GM18909 (cell line): ENCODE measurements around the gene RORC.
A peak's percentile ranks its signal among the peaks of the same experiment; 100 is the strongest.

Experiments
- ATAC-seq: cut with Tn5 transposase; IDR thresholded peaks from one replicate; pipeline ENCODE4 v1.9.1; 2021; ENCODE audit warnings: mild to moderate bottlenecking; ENCODE audit not compliant: unreplicated experiment, poor library complexity

Gene RORC

DNA sequence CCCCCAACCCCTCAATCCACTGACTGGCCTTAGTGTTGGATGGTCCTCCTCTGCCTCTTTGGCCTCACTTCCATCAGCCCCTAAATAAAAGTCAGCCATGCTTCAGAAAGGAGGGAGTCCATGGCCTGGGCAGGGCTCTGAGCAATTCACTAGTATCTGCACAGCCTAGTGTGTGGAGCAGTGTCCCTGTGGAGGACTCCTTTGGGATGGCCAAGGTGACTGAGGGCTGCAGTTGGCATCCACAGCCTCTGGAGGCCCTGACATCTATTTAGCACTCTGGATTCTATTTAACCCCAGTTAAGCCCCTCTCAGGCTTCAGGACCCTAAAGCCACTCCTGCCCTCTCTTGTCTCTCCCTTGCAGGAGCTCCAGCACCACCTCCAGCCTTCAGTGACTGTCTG is 18.3 kb upstream of the RORC start:
- ATAC-seq = no peak

DNA sequence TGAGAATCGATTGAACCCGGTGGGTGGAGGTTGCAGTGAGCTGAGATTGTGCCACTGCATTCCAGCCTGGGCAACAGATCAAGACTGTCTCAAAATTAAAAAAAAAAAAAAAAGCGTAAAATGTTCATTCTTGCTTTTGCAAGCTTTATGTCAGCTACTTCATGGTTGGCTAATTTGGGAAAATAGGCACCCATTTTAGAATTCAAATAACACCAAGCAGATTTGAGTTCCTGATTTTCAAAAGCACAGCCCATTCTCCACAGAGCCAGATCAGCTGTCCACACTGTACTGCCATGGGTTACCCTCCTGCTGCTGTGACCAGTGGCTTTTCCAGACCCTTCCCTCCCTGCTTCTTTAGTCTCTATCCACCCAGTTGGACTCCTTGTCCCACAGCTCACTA is 17.5 kb upstream of the RORC start:
- ATAC-seq = no peak

DNA sequence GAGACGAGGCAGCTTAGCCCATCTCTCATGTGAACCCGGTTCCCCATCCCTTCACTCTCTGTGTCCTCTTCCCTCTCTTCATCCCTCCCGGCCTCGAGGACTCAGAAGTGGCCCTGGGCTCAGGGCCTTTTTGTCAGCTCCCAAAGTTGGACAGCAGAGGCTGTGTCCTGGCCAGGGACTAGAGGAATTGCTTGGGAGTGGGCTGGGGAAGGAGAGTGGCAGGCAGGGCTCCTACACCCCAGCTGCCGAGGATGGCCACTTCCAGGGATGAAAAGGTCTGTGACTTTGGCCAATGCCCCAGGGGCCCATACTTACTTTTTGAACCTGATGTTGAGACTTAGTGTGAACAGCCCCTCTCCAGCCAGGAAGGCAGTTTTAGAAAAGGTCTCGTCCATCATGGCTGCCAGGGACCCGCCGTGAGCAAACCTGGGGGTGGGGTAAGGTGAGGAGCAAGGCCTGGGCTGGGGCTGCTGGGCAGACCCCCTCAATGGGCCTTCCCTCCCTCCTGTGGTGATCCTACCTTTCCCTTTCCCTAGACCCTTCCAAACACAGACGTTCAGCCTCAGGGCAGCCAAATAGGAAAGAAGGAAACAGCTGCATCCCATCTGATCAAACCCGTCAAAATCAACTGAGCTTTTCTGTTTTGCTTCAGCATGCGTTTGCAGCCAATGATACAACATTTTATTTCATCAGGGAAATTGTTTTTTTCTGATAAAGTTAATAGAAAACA is 16.4 kb upstream of the RORC start:
- ATAC-seq = no peak

DNA sequence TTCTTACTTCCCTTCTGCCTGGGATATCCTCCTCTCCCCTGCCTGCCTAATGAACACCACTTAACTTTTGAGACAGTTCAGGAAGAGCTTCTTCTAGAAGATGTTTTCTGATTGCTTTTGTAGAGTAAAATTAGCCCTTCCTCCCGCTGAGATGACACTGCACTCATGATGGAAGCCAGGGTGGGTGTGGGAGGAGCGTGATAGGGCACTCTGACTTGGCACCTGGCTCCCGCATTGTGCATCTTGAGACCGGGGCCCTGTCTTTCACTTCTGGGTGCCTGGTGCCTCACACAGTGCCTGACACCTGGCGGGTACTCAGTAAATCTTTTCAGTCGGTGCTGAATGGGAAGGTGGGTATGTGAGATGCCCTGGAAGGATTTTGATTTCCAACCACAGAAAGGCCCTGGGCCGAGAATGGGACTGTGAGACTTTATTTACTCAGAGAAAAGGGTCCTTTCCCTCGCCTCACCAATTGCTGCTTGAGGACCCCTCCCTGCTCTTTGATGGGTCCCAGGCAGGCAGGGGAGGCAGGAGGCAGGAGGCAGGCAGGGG is 15.2 kb upstream of the RORC start:
- no peak for ATAC-seq

DNA sequence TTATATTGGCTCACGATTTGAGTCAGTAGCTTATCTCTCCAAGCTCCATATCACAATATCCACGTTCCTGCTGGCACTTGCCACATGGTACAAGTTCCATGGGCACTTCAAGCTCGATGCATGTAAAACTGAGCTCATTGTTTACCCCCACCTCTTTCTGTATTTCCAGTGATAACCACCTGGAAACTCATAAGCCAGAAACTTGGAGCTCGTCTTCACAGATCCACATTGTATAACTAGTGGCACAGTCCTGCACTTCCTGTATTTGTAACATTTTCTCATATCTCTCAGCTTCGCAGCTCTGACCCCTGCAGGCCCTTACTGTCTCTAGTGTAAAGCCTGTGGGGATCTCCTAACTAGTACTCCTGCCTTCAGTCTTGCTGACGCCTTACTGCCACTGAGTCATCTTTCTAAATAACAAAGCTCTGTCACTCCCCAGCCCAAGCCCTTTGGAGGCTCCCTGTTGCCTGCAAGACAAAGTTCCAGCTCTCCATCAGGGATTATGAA is 14.5 kb upstream of the RORC start:
- no peak for ATAC-seq

DNA sequence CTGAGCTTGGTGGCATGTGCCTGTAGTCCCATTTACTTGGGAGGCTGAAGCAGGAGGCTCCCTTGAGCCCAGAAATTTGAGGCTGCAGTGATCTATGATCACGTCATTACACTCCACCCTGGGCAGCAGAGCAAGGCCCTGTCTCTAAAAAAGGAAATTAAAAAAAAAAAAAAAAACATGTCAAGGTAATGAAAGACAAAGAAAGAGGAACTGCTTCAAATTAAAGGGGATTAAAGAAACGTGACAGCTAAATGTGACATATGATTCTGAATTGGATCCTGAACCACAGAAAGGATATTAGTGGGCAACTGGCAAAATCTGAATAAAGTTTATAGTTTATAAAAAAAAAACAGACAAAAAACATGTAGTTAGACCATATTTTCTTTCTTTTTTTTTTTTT is 11.8 kb upstream of the RORC start:
- no peak for ATAC-seq

DNA sequence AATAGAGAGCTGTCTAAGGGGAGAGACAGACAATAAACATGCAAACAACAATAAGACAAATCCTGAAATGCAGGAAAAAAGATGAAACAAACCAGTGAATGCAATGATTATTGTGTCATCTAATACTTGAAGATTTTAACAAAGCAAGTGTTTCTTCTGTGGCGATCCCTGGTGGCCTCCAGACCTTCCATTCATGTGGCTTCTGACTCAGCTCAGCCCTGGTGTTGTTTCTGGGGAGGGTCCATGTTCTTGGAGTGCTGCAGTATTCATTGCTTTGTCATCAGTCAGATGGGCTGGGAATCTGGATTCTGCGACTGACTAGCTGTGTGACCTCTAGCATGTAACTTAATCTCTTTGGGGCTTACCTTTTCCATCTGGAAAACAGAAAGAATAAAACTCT is 9.5 kb upstream of the RORC start:
- no peak for ATAC-seq

DNA sequence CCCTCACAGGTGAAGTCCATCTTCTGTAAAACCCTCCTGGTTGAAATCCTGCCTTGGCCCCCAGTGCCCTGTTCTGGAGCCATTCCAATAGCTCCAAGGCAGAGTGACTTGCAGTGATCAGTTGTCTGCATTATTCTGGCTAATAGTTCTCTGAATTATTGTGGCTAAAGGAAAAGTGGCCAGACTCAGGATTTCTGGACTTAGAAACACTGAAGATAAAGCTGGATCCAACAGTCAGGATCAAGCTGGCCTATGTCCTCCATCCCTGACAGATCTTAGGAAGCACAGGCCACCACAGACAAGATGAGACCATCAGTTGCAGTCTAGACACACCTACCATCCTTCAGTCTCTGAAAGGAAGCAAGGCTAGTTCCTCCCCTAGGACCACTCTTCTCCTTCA is 8.8 kb upstream of the RORC start:
- no peak for ATAC-seq

DNA sequence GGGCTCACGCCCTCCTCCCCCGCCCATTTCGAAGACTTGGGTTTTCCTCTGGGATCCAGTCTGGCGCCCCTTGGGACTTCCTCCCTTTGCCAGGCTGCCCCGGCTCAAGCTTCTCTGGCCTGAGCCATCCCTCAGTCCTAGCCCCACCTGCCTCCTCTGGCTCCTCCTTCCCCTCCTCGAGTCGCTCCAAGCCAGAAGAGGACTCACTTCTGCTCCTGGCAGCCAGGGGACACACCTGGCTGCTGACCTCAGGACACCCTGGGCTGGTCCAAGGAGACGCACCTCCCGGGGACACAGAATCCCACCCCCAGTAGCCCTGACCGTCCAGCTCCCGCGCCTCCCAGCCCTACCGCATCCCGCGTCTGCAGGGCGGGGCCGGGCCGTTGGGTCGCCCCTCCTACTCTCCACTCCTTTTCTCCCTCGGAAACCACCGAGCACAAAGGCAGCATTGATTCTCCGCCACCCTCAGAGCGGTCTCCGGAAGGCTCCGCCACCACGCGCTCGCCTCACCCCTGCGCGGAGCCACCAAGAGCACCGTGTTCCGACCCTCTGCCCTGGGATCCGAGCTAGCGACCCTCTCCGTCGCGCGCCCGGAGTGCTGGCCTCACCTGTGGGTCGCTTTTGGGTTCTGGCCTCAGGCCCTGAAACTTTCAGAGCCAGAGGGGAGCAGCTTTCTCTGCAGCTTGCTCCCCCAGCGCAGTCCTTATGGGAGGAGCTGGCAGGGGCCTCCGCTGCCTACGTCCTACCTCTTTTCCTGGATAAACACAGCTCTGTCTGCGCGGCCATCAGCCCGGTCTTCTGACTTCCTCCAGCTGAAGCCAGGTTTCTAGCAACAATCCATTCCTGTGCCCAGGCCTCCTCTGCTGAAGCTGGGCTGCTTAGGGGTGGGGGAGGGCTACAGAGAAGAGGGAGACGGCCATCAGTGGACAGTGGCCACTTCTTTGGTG is 8.1 kb upstream of the RORC start, which contains the start of gene C2CD4D:
Gene C2CD4D (minus strand): TSS at position 364 of the 947 bp plus-strand sequence. CDS start 831 bp downstream, outside the sequence.
- ATAC-seq = peak; percentile 57

DNA sequence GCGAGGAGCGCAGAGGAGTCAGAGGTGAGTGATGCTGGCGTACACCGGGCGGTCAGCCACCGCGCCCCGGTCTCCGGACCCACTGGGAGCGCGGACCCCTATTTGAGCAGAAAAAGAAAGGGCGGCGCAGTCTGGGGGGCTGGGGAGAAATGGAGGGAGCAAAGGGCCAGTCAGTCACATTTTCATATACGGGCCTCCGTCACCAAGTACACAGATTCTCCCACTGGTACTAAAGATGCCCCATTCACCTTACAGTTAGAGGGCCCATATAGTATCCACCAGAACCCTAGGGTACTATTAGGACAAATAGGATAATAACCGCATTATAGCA is 7.4 kb upstream of the RORC start:
- ATAC-seq = no peak

DNA sequence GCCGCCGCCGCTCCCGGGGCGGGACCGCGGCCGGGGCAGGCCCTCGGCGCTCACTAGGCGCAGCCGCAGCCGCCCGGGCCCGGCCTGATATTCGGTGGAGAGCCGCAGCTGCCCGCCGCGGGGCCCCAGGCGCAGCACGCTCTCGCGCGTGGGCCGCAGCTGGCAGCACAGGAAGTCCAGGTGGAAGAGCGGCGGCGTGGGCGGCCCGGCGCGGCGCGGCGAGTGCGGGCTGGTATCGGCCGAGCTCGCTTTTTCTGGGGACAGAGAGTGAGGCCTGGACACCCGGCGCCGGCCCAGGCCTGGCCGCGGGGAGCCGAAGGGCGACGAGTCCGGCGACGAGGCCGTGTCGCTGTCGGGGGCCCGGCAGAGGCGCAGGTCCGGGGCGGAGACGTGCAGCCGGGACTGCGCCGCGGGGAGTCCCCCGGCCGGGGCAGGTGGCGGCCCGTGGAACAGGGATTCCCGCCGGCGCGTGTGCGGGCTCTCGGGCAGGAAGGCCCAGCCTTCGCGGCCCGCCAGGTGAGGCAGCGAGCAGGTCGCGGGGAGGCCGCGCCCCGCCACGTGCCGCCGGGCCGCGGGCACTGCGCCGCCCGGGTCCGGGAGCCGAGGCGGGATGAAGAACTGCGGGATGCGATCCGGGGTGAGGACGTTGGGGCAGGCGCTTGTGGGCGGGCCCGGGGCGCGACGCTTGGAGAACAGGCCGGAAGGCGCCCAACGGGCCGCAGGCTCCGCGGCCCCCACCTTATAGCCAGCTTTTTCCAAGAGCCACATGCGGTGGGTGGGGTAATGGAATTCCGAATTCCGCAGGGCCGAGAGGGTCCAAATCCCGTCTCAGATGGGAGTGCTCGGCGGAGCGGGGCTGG is 6.8 kb upstream of the RORC start:
- ATAC-seq = no peak

DNA sequence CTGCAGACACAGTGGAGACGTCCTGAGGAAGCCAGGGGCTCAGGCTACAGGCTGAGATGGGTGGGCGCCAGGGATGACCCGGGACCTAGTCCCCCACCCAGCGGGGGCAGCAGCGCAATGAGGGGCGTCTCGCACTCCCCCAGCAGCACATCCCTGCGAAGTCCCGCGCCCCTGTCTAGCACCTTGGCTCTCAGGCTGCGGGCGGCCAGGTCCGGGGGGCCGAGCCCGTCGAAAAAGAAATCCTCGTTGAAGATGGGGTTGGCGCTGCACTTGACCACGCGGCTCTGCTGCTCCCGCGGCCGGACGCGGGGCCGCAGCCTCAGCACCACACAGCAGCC is 6.3 kb upstream of the RORC start:
- no peak for ATAC-seq

DNA sequence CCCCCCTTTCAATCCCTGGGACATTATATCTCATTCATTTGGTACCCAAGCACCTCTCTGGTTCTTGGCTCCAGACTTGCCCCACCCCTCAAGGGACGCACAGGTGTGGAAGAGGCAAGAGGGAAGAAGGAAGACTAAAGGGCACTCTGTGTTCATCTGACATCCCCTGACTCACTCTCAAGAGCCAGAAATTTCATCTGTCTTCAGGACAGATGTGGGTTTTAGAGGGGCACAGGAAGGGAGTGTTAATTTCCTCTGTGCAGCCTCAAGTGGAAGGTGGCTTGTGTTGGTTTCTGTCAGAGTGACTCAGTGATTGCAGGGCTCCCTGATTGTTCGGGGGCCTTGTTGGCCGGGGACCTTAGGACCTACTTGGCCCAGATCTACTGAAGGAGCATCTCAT is 5.6 kb upstream of the RORC start:
- ATAC-seq = no peak

DNA sequence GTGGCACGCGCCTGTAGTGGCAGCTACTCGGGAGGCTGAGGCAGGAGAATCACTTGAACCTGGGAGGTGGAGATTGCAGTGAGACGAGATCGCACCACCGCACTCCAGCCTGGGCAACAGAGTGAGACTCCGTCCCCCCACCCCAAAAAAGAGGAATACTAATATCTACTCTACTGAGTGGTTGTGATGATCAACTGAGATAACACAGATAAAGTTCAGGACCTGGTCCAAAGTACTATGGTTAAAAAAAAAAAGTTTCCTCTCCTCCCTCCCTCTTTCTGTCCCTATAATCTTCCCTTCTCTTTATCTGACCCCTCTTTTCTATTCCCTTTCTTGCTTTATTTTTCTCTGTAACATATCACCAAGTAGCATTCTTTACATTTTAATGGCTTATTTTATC is 4.0 kb upstream of the RORC start:
- ATAC-seq = no peak

DNA sequence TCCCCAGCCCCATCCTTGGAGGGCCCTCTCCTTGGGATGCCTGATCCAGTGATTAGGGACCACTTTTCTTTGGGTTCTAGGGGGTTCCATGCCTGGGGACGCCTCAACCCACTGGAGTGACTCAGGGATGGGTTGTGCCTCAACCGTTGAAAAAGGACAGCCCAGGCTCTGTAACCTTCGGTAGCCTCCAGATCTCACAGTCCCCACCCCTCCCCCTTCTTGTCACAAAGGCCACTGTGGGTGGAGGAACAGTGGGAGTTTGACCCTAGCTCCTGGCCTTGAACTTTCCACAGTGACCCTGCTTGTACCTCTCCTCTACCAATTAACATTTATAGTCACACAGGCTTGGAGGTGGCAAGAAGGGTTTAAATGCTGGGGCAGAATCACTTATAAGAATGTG is 2.6 kb upstream of the RORC start:
- ATAC-seq = no peak

DNA sequence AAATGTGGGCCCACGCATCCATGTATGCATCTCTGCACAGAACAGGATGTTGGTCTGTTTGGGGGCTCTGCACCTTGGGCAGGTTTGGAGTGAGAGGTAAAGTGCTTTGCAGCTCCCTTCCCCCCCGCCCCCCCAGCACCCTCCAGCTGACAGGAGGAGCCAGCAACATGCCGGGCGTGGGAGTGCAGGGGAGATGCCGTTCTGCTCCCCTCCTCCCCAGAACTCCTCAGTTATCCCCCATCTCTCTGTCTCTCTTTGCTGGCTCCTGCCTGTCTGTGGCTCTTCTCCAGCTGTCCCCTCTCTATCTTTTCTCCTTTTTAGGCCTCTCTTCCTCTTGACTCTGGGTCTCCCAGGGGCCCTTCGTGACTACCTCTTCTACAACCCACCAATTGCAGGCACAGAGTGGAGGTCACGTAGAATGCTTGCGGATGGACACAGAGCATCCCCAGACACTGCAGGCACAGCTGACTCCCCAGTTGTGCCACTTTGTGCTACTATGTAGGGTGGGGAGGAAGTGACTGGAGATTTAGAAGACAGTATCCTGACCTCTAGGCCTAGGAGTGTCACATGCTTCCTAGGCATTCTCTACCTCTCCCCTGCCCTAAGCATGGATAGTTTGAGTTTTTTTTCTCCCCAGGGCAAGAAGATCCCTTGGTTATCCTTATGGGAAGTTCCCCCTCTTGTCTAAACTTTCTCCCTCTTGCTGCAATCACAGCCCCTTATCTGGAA is 1.7 kb upstream of the RORC start:
- ATAC-seq = no peak

DNA sequence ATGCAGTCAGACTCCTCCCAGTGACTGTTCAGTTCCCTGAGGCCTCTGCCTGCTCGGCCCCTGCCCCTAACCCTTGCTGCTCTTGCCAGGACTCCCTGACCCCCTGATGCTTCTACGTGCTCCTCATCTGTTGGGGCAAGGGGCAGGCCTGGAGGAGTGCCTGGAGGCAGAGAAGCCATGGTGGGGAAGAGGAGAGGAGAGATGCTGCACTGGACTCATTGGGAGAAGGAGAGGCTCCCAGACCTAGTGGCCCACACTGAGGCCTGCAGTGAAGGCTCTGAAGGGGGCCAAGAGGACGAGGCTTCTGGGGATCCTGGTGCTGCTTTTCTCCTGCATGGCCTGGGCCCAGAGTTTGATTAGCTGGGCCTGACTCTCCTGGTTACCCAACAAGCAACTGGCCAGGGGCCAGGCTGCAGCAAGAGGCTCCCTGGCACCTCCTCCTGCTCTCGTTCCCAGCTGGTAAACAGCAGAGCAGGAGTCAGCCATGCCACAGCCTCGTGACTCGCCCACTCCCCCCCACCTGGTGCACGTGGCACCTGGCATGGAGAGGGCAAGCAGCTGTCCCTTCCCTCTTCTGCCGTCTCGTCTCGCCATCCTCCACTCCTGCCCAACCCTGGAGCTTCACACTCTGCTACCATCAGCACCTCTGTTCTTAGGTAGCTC is 847 bp upstream of the RORC start:
- no peak for ATAC-seq

DNA sequence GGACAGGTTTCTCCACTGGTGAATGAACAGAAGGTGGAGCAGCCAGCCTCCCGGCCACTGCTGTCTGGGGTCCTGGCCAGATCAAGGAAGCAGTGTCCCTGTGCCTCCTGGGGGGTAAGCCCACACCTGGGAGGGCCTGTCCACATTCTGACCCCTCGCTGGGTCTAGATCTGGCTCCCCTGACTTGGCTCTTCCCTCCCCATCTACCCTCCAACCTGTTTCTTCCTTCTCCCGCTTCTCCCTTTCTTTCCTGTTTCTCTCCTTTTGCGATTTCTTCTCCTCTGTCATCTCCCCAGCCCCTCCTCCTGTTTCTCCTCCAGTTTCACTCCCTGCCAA is 378 bp downstream of the RORC start:
- ATAC-seq = no peak

DNA sequence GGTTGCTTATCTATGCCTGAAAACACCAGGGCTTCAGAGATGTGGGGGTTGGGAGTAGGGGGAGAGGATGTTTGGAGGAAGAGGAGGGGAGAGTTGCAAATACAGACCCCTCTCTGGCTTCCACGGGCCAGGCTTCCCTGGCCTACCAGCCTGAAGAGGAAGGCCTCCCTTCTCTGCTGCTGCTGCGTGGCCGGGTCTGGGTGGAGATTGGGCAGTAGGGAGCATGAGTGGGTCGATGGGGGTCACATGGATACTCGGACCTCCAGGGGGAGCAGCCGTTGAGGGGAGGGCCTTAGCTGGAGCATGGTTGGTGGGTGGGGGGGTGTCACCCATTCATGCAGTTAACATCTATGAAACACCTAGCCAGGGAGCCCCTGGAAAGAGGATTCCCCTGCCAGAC is 1.5 kb downstream of the RORC start:
- ATAC-seq = no peak
